Endodermal cell (in vitro differentiated cells): Measurements from ENCODE around the gene COL4A1. TPM values are rescaled to one million over a fixed set of nuclear protein-coding genes. Genes with fewer than 3 reads are reported as not detected.
"Not testable (repeated sequence)": the region's sequence is repeated elsewhere in the genome, so short reads cannot be mapped to it uniquely, and the experiment has no call there.

Experiments used
- DNase-seq: peaks from one replicate; pipeline ENCODE4 v3.0.0-alpha.2; 2017
- H3K27ac ChIP-seq: 2 replicates; pipeline ENCODE4 v1.5.1; 2013; ENCODE audit warnings: mild to moderate bottlenecking, low read depth, low read length, moderate library complexity
- H3K27me3 ChIP-seq: 2 replicates; pipeline ENCODE4 v1.6.1; 2013; ENCODE audit warnings: mild to moderate bottlenecking, low read length, moderate library complexity; ENCODE audit not compliant: insufficient read depth, control insufficient read depth, poor library complexity, severe bottlenecking
- H3K36me3 ChIP-seq: 2 replicates; pipeline ENCODE4 v1.7.0; 2013; ENCODE audit warnings: mild to moderate bottlenecking, low read length, moderate library complexity; ENCODE audit not compliant: control insufficient read depth, insufficient read depth
- H3K4me1 ChIP-seq: one replicate; pipeline ENCODE4 v1.7.0; 2013; ENCODE audit warnings: low read length; ENCODE audit not compliant: control insufficient read depth, insufficient read depth
- H3K4me3 ChIP-seq: 2 replicates; pipeline ENCODE4 v1.5.1; 2013; ENCODE audit warnings: mild to moderate bottlenecking, low read length, moderate library complexity
- H3K9ac ChIP-seq: 2 replicates; pipeline ENCODE4 v1.6.1; 2013; ENCODE audit warnings: mild to moderate bottlenecking, low read length, moderate library complexity; ENCODE audit not compliant: poor library complexity, severe bottlenecking; ENCODE audit errors: extremely low read depth
- H3K9me3 ChIP-seq: 2 replicates; pipeline ENCODE4 v1.6.1; 2013; ENCODE audit warnings: mild to moderate bottlenecking, low read length, moderate library complexity; ENCODE audit not compliant: control insufficient read depth
- H3K27ac Mint-ChIP-seq: 2 replicates; pipeline ENCODE4 v1.8.0; 2020; ENCODE audit warnings: mixed read lengths
- H3K27me3 Mint-ChIP-seq: 2 replicates; pipeline ENCODE4 v1.8.0; 2021; ENCODE audit warnings: mild to moderate bottlenecking, mixed read lengths; ENCODE audit not compliant: insufficient read depth
- H3K36me3 Mint-ChIP-seq: 2 replicates; pipeline ENCODE4 v1.8.0; 2020; ENCODE audit warnings: low read depth, mixed read lengths
- H3K4me1 Mint-ChIP-seq: 2 replicates; pipeline ENCODE4 v1.8.0; 2020; ENCODE audit warnings: mixed read lengths
- H3K4me3 Mint-ChIP-seq: 2 replicates; pipeline ENCODE4 v1.8.0; 2020; ENCODE audit warnings: mild to moderate bottlenecking, moderate library complexity, mixed read lengths
- H3K9me3 Mint-ChIP-seq: 2 replicates; pipeline ENCODE4 v1.8.0; 2020; ENCODE audit warnings: mild to moderate bottlenecking, mixed read lengths
- WGBS, 2 experiments: methylation state at CpG; one replicate each; pipeline versions ENCODE4 v1.1.5 to v1.1.7; 2013; ENCODE audit warnings: missing lambda C conversion rate in 2 of 2, mixed read lengths in 1 of 2; ENCODE audit not compliant: insufficient coverage in 1 of 2, insufficient read length in 1 of 2; 5-methylcytosine and 5-hydroxymethylcytosine counted together
- total RNA-seq, 2 donors: library from RNA; stranded (reverse); fragmentation: NEBNext Ultra II Directional in 1 of 2; extraction: Animal tissue kit (Norgen Biotek cat#: 25700) in 1 of 2; gene quantifications; 2 replicates in 1 of 2; 3 replicates in 1 of 2; pipeline ENCODE4 v1.2.1, GENCODE V29; 2021
- TF ChIP-seq, protein P1 (sequence below): fragments of 200-600 bp; sonication (generic); conservative IDR thresholded peaks from 2 replicates; pipeline ENCODE4 v1.5.0; 2021; ENCODE audit warnings: antibody characterized with exemption, mild to moderate bottlenecking

Gene COL4A1
- total RNA-seq, 2 donors from 2014 or later, result 702 to 764 TPM

DNA sequence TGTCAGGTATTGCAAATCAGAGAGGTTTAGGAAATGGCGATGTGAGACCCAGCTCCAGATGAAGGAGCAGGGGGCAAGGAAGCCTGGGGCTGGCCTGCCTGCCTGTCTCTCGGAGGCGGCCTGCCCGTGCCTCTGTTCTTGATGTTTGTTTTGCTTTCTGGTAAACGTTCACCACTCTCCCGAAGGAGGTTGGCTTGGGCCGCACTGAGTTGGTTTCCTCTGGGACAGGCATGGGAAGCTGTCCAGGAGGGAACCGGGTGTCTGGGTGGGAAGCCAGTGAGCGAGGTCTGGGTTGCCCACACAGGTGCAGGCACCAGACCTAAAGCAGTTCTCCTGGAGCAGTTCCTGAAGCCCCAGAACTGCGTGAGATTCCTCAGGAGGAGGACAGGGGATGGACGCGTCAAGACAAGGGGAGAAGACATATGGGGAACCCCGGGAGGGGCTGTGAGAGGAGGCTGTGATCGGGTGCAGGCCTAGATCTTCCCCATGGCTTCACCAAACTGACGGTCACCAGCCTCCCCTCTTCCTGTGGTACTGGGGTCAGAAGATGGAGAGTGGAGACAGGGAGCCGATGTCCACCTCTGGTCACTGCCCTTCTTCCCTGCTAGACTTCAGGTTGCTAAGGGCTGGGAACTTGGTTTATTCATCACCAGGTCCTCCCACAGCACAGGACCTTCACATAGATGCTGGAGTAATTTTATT is 15.3 kb upstream of the COL4A1 start:
- Histone ChIP-seq H3K9me3 (no peaks in the 10 kb centered on the region), H3K36me3 (peaks cover 59% of the 10 kb centered on the region), H3K4me3 (no peak overlapping the region), H3K4me1 (peaks cover 30% of the 10 kb centered on the region), H3K27me3 (no peaks in the 10 kb centered on the region), H3K9ac (no peak overlapping the region), H3K27ac (no peak overlapping the region)
- TF ChIP-seq, protein P1, sequence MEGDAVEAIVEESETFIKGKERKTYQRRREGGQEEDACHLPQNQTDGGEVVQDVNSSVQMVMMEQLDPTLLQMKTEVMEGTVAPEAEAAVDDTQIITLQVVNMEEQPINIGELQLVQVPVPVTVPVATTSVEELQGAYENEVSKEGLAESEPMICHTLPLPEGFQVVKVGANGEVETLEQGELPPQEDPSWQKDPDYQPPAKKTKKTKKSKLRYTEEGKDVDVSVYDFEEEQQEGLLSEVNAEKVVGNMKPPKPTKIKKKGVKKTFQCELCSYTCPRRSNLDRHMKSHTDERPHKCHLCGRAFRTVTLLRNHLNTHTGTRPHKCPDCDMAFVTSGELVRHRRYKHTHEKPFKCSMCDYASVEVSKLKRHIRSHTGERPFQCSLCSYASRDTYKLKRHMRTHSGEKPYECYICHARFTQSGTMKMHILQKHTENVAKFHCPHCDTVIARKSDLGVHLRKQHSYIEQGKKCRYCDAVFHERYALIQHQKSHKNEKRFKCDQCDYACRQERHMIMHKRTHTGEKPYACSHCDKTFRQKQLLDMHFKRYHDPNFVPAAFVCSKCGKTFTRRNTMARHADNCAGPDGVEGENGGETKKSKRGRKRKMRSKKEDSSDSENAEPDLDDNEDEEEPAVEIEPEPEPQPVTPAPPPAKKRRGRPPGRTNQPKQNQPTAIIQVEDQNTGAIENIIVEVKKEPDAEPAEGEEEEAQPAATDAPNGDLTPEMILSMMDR, result no peak
- no peak for DNase-seq
- H3K4me1 Mint-ChIP-seq, result peaks cover 73% of the 10 kb centered on the region
- H3K36me3 Mint-ChIP-seq, result peaks cover 50% of the 10 kb centered on the region
- no peak overlapping the region for H3K27ac Mint-ChIP-seq
- 96% methylated on average over 14 to 16 of the region's 16 CpGs for WGBS, 2 experiments
- no peak overlapping the region for H3K4me3 Mint-ChIP-seq
- no peaks in the 10 kb centered on the region for H3K27me3 Mint-ChIP-seq
- no peaks in the 10 kb centered on the region for H3K9me3 Mint-ChIP-seq

DNA sequence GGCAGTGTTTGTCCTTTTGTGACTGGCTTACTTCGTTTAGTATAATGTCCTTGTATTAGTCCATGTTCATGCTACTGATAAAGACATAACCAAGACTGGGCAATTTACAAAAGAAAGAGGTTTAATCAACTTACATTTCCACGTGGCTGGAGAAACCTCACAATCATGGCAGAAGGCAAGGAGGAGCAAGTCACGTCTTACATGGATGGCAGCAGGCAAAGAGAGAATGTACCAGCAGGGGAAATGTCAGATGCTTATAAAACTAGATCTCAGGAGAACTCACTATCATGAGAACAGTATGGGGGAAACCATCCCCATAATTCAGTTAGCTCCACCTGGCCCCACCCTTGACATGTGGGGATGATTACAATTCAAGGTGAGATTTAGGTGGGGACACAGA is 14.6 kb upstream of the COL4A1 start:
- not testable (repeated sequence) for H3K4me3 ChIP-seq, H3K9ac ChIP-seq, H3K27ac Mint-ChIP-seq, H3K27me3 Mint-ChIP-seq, H3K27ac ChIP-seq, H3K9me3 ChIP-seq, H3K9me3 Mint-ChIP-seq, DNase-seq, H3K4me3 Mint-ChIP-seq, H3K27me3 ChIP-seq
- 83 to 98% methylated on average over 1 to 3 of the region's 3 CpGs for WGBS, 2 experiments
- peaks cover 66% of the 10 kb centered on the region for H3K4me1 Mint-ChIP-seq
- peaks cover 62% of the 10 kb centered on the region for H3K36me3 ChIP-seq
- peaks cover 28% of the 10 kb centered on the region for H3K4me1 ChIP-seq
- peaks cover 57% of the 10 kb centered on the region for H3K36me3 Mint-ChIP-seq

DNA sequence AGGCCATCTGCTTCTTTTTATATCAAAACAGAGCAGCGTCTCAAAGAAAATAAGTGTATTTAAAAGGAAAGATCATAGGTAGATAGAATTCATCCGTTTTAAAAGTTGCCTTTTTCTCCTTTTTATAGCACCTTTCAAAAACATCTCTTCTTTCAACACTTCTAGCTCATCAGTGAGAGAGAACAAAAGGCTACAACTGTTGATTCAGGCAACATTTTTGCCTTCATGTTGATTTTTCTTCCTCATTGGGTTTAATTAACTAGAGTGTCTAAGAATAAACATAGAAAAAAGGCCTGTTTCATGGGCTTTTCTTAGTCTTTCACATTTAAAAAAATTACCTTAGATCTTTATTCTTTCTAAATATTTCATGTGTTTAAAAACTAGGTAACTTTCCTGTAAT is 13.7 kb upstream of the COL4A1 start:
- H3K27ac Mint-ChIP-seq, result peak overlapping the region; percentile 9
- H3K27me3 Mint-ChIP-seq, result no peaks in the 10 kb centered on the region
- no peak overlapping the region for H3K9ac ChIP-seq
- no peak overlapping the region for H3K27ac ChIP-seq
- peaks cover 63% of the 10 kb centered on the region for H3K36me3 Mint-ChIP-seq
- no peaks in the 10 kb centered on the region for H3K27me3 ChIP-seq
- peaks cover 20% of the 10 kb centered on the region for H3K4me1 ChIP-seq
- no peaks in the 10 kb centered on the region for H3K9me3 Mint-ChIP-seq
- 54% methylated on average over 2 of the region's 2 CpGs; no CpG with 5 or more reads in 1 of the 2 experiments for WGBS, 2 experiments
- H3K9me3 ChIP-seq, result no peaks in the 10 kb centered on the region
- H3K4me3 Mint-ChIP-seq, result no peak overlapping the region
- no peak for DNase-seq
- H3K4me3 ChIP-seq, result no peak overlapping the region
- H3K36me3 ChIP-seq, result peaks cover 63% of the 10 kb centered on the region
- peaks cover 58% of the 10 kb centered on the region for H3K4me1 Mint-ChIP-seq
- TF ChIP-seq, protein P1, result no peak
